Measurements from ENCODE around the gene FBXO10.
"Not testable (repeated sequence)": the region's sequence is repeated elsewhere in the genome, so short reads cannot be mapped to it uniquely, and the experiment has no call there.

FBXO10 gene

DNA sequence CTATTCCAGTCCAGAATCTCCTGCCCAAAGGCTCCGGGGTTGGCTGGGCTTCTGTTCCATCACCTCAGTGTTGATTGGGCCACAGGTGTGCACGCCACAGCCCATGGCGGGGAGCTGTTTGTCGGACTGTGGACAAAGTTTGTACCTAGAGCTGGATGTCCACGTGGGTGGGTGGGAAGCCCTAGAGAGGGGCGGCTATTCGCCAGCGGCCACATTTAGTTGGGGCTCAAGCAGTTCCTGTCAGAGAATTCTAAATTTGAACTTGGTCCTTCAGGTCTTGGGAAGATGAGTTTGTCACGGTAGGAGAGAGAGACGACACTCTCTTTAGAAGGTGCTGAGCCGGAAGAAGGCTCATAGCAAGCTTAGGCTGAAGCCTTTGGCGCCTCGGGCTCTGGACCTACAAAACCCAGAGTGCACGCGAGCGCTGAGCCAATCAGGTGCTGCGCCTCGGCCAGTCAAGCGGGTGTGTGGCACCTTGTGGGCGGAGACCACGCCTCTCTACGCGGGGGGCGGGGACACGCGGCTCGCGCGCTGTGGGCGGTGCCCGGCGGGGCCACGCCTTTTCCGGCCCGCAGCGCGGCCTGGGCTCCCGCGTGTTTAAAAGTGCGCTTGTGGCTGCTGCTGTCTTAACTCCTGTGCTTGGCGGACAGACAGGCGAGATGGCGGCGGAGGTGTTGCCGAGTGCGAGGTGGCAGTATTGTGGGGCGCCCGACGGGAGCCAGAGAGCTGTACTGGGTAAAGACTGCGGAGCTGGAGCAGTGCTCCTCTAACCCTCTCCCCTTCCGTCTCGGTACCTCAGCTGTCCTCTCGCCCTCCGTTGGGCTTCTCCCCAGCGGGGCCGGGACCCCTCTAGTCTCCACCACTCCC lies 90.6 kb downstream of the FBXO10 start, which contains the start of gene POLR1E:
TSS of gene POLR1E (plus strand) at position 560 of the 867 bp plus-strand sequence. CDS start at position 660, 100 bp downstream.
- FAIRE-seq: no peak
- peak; percentile 83 for DNase-seq (ENCODE audit: low spot score)

GRCh38 chr9:37480759-37481158 lies 95.4 kb downstream of the FBXO10 start:
- DNase-seq (ENCODE audit: low spot score) (no peak), FAIRE-seq (no peak)

GRCh38 chr9:37477987-37478619 lies 98.1 kb downstream of the FBXO10 start:
- not testable (repeated sequence) for DNase-seq (ENCODE audit: low spot score); FAIRE-seq

DNA sequence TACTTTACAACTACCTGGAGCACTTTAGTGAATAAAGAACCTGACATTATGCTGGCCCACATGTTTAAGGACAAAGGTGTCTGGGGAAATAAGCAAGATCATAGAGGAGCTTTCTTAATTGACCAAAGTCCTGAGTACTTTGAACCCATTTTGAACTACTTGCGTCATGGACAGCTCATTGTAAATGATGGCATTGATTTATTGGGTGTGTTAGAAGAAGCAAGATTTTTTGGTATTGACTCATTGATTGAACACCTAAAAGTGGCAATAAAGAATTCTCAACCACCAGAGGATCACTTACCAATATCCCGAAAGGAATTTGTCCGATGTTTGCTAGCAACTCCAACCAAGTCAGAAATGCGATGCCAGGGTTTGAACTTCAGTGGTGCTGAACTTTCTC lies 98.7 kb downstream of the FBXO10 start:
- FAIRE-seq; DNase-seq (ENCODE audit: low spot score): not testable (repeated sequence)

DNA sequence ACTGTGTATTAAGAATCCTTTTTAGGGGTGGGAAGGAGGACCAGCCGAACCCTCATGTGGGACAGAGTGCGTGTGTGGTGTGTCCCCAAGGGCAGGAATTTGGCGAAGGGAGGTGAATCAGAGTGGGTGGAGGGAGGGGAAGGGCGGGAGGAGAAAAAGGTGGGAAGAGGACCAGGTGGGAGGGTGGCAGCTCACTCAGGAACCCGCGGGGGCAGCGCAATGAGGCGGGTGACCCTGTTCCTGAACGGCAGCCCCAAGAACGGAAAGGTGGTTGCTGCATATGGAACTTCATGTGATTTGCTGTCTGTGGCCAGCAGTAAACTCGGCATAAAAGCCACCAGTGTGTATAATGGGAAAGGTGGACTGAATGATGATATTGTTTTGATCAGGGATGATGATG lies 99.2 kb downstream of the FBXO10 start:
- FAIRE-seq (no peak), DNase-seq (ENCODE audit: low spot score) (no peak)

DNA sequence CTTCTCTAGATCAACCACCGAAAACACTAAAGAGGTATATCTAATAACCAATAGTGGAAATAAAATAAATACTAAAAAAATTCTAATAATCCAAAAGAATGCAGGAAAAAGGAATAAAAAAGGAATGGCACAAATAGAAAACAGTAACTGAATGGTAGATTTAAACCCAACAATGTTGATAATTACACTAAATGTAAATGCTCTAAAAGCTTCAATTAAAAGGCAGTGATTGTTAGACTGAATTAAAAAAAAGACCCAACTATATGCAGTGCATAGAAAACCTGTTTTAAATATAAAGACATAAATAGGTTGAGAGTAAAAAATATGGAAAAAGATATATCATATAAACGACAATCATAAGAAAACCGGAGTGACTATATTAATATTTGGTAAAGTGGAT lies 101.7 kb downstream of the FBXO10 start:
- no peak for FAIRE-seq

DNA sequence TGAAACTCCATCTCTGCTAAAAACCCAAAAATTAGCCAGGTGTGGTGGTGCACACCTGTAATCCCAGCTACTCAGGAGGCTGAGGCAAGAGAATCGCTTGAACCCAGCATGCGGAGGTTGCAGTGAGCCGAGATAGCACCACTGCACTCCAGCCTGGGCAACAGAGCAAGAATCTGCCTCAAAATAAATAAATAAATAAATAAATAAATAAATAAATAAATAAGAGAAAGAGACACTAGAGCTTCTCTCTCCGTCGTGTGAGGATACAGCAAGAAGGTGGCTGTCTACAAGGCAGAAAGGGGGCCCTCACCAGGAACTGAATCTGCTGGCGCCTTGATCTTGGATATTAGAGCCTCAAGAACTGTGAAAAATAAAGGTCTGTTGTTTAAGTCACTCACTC lies 102.2 kb downstream of the FBXO10 start:
- DNase-seq (ENCODE audit: low spot score); FAIRE-seq: not testable (repeated sequence)

More for the DNA sequence above, 101.7 kb downstream of the FBXO10 start:
- no peak for DNase-seq (ENCODE audit: low spot score)

DNA sequence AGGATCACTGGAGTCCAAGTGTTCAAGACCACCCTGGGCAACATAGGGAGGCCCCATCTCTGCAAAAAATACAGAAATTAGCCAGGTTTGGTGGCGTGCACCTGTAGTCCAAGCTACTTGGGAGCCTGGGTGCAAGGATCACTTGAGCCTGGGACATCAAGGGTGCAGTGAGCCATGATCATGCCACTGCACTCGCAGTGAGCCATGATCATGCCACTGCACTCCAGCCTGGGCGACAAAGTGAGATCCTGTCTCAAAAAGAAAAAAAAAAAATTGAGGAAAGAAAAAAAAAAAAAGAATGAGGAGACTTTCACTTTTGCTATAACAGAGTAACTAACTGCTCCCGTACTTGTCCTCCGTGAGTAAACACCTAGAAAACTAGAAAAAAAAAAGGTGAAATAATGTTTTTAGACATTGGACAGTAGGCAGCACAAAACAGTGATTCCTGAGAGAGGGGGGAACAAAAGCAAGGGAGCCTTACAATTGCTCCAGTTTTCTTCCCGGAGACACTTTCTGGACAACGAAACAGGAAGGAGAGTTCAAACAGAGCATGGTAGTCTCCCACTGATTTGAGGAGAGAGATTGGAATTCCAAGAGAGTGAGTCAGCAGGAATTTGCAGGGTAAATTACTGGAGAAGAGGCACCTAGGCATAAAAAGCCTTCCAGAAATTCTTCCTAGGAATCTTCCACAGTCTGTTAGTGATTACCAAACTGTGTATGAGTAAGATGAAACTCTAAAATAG lies 104.1 kb downstream of the FBXO10 start:
- FAIRE-seq (peak; percentile 98), DNase-seq (ENCODE audit: low spot score) (peak; percentile 98)

DNA sequence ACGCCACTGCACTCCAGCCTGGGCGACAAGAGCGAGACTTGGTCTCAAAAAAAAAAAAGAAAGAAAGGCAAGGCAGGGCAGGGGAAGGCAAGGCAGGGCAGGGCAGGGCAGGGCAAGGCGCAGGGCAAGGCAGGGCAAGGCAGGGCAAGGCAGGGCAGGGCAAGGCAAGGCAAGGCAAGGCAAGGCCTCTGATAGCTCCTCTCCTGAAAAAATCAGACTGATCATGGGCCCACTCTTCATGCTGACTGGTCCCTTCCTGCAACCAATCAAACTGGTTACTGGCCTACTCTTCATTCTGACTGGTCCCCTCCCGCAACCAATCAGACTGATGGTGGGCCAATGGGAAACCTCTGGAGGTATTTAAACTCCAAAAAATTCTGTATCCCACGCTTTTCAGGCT lies 107.6 kb downstream of the FBXO10 start:
- FAIRE-seq (no peak), DNase-seq (ENCODE audit: low spot score) (no peak)

DNA sequence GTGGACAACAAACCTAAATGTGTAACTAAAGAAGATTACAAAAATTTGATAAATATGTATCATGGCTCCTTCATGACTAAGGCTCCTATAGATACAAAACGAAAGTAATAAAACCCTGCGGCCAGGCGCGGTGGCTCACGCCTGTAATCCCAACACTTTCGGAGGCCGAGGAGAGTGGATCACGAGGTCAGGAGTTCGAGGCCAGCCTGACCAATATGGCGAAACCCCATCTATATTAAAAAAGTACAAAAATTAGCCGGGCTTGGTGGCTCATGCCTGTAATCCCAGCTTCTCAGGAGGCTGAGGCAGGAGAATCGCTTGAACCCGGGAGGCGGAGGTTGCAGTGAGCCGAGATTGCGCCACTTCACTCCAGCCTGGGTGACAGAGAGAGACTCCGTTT lies 108.7 kb downstream of the FBXO10 start:
- FAIRE-seq: not testable (repeated sequence)
- peak; percentile 42 for DNase-seq (ENCODE audit: low spot score)

DNA sequence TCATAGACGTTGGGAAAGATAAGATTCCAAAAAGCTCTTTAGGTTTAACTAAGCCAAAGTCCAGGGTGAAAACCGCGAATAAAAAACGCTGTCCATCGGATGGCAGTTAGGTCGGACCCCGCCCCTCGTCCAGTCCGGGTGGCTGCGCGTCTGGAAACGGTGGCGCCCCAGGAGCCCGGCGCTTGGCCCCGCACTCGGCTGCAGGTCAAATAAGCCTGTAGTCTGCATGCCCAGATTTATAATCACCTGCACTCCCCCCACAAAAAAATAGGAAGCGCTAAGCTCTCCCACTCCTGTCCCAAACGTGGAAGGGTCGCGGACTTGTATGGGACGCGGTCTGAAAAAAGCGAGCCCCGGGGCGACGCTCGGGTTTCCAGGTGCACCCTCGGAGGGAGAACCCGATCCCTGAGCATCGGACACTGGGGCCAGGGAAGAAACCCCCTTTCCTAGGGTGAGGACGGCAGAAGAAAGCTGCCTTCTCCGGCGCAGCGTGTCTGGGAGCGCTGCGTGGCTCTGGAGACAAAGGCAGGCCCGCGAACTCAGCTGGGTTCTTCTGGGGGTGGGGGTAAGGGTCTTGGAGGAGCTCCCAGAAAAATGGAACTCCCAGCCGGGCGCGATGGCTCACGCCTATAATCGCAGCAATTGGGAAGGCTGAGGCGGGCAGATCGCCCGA lies 110.0 kb downstream of the FBXO10 start:
- FAIRE-seq: no peak
- DNase-seq (ENCODE audit: low spot score): peak; percentile 82

GRCh38 chr9:37465249-37466036 lies 110.7 kb downstream of the FBXO10 start, which contains the start of gene ZBTB5:
Gene ZBTB5, minus strand, starts transcription at chr9:37465450. Its CDS starts 22,899 bp downstream, at chr9:37442551.
- FAIRE-seq (peak; percentile 91), DNase-seq (ENCODE audit: low spot score) (peak; percentile 99)

DNA sequence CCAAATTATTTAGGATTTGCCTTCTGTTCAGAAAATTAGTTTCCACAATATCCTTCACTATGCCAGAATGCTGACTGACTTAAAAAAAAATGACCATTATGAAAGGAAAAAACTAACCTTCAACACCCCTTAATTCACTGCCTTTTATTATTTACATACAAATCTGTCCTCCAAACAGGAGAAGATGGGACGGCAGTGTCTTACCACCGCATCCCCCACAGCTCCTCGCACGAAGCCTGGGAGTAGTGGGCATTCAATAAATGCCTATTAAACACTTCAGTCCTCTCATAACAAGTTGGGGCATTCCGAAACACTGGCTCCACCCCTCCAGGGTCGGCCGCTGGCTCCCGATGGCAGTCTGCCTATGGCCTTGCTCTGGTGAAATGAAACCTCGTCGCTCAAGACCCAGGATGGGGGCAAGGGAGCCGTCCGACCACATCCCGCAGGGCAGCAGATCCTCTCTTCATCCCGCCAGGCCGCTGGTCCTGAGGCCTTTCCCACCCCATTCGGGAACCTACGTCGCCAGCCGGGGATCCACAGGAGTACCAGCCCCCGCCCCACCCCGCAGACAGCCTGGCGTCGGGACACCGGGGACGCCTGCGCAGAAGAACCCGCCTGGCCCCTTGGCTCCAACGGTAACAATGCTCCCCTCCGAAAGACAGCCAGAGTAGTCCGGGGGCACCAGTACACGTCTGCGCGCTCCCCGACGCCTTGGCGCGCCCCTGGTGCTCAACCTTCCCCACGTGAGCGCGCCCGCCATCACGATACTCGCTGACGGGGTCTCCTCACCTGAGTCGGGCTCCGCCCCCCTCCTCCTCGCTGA lies 111.5 kb downstream of the FBXO10 start:
- FAIRE-seq (no peak), DNase-seq (ENCODE audit: low spot score) (peak; percentile 39)

DNA sequence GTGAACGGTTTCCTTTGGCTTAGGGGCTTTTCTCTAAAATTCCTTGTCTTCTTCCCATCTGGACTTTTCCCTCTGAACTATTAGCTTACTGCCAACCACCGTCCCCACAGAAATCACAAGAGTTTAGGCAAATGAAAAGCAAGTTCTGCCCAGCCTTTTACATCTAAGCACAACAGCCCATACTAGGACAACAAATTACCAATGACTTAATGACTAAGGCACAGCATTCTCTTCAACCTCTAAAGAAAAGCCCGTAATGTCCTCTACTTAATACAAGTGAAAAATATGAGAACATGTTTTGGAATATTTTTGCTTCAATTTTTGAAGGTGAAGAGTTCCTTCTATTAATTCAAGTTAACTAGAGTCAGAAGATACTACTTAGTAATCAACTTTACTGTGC lies 112.2 kb downstream of the FBXO10 start:
- no peak for FAIRE-seq

More for the DNA sequence above, 112.2 kb downstream of the FBXO10 start:
- DNase-seq (ENCODE audit: low spot score): no peak

All from RCC 7860 (cell line).